BJ (cell line): Measurements from ENCODE around the gene TNS1. TPM values are rescaled to one million over a fixed set of nuclear protein-coding genes. Genes with fewer than 3 reads are reported as not detected.

Experiments
- CTCF ChIA-PET: fragments of 350-600 bp; formaldehyde crosslinking; extraction: SDS; loops from one replicate; lab custom pipeline; 2021; ENCODE audit warnings: antibody characterized with exemption, inconsistent platforms; lab: Yijun Ruan, JAX
- POLR2A ChIA-PET: fragments of 300-600 bp; sonication (Branson Sonifier 250); formaldehyde crosslinking; extraction: SDS; loops from one replicate; lab custom pipeline; 2021; ENCODE audit warnings: antibody characterized with exemption; lab: Charles Lee
- DNase-seq: peaks from one replicate; pipeline ENCODE4 v3.0.0-alpha.2; 2011; ENCODE audit warnings: low read depth
- H3K27me3 ChIP-seq: 2 replicates; pipeline ENCODE4 v1.6.0; 2011; ENCODE audit warnings: low read length; ENCODE audit not compliant: control insufficient read depth, insufficient read depth
- H3K36me3 ChIP-seq: 2 replicates; pipeline ENCODE4 v1.5.1; 2011; ENCODE audit warnings: low read length; ENCODE audit not compliant: control insufficient read depth, insufficient read depth
- H3K4me3 ChIP-seq: 2 replicates; pipeline ENCODE4 v1.5.1; 2011; ENCODE audit warnings: low read depth, mild to moderate bottlenecking, control low read depth, low read length
- CTCF ChIP-seq: IDR thresholded peaks from 2 replicates; pipeline ENCODE4 v1.5.1; 2011; ENCODE audit warnings: low read depth, mild to moderate bottlenecking, control low read depth, inconsistent platforms, low read length, moderate library complexity; ENCODE audit not compliant: insufficient read depth
- polyA plus RNA-seq: library from polyadenylated mRNA; depleted of rRNA; stranded (reverse); fragments of >200 nt; gene quantifications from 2 replicates; pipeline ENCODE4 v1.2.3, GENCODE V29; 2011

Gene TNS1
- polyA plus RNA-seq, 1 experiment, result 35.6 TPM

DNA sequence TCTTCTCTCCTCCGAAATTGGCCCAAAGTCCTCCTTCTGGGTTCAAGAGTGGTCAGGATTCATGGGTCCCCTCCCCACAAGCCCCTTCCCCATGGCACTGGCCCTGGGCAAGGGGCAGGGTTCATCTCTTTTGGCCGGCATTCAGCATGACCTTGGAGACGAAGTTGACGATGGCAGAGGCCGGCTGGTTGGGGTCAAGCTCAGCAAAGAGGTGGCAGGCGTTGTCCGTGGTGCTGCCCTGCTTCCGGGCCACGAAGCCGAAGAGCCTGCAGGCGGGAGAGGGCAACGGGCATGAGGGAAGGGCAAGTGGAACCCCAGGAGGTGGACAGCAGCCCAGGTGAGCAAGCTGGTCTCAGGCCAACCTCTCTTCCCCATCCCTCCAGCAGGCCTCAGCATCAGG, 198.5 kb downstream of the TNS1 start:
- TF ChIP-seq CTCF, result no peak
- ChIA-PET POLR2A (no interaction called here), CTCF (interaction anchor here (1.1 to 3.4 kb wide), 2 partner anchors 9 to 15 kb away, joined by 5 to 9 read pairs; no protein-coding TSS in a partner anchor)
- Histone ChIP-seq H3K4me3 (no peak overlapping the region), H3K36me3 (peaks cover 39% of the 10 kb centered on the region), H3K27me3 (no peaks in the 10 kb centered on the region)
- no peak for DNase-seq

DNA sequence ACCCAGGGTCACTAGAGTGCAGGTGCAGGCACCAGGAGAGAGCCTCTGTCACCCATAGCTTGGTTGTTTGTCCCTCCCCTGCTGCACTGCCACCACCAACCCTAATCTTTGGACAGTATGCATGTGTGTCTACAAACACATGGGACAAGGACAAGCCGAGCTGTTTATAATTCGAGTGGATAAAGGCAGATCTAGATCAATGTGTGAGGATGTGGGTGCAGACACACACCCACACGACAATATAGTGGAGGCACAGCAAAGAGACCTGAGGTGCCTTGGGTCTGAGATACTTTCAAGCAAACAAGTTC, 199.2 kb downstream of the TNS1 start:
- POLR2A ChIA-PET, result no interaction called here
- Histone ChIP-seq H3K36me3 (peaks cover 36% of the 10 kb centered on the region), H3K4me3 (no peak overlapping the region), H3K27me3 (no peaks in the 10 kb centered on the region)
- CTCF ChIA-PET, result interaction anchor here (1.0 to 1.8 kb wide), 3 partner anchors 13 to 96 kb away, joined by 4 to 9 read pairs (median 7); no protein-coding TSS in a partner anchor
- DNase-seq, result no peak
- no peak for TF ChIP-seq CTCF

DNA sequence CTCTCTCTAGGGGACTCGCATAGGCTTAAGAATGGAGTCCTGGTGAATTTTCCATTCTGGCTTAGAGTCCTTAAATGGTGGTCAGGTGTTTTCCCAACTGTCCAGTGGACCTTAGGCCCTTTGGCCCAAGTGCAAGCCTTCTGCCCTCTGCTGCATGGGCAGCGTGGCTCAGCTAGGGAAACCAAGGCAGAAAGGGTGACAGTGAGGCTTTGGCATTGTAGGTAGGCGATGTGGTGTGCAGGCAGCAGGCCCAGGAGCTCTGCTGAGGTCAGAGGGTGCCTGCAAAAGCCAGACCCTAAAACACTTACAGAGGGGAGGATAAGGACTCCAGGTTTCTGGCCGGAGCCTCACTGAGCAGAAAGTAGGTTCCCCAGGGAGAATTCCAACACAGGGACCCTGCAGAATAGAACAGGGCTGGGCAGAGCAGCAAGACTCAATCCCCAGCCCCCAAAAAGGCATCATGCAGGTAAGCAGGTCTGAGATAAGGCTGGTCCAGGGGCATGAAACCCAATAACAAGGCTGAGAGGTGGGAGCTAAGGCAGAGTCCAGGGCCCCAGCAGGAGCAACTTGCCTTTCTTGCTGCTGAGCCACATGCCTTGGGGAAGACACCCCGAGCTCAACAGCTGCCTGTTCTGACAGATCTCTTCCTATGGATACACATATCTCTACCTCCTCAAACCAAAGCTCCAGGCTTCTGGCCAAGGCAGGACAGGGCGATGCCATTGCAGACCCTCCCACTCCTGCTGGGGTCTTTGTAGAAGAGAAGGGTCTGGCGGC, 199.7 kb downstream of the TNS1 start:
- no peak for DNase-seq
- Histone ChIP-seq H3K4me3 (no peak overlapping the region), H3K27me3 (no peaks in the 10 kb centered on the region), H3K36me3 (peaks cover 31% of the 10 kb centered on the region)
- CTCF ChIA-PET, result interaction anchor here (1.0 to 1.8 kb wide), 3 partner anchors 13 to 96 kb away, joined by 4 to 9 read pairs (median 7); no protein-coding TSS in a partner anchor
- POLR2A ChIA-PET, result no interaction called here
- no peak for TF ChIP-seq CTCF

DNA sequence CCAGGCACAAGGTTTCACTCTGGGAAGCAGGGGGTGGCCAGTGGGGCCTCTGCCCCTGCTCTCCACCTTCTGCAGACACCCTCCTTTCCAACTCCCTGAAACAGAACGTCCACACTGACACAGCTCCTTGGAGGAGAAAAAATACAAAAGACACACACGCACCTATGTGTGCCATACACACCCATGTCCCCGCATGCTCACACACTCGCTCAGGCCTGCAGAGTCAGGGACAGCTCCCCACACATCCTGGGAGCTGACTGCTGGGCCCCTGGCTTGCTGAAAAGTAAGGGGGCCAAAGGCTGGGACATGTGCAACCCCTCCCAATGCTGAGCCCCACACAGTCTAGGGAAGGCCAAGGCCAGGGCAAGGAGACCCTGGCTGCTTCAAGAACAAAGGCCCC, 200.5 kb downstream of the TNS1 start:
- TF ChIP-seq CTCF, result no peak
- no peak for DNase-seq
- Histone ChIP-seq H3K36me3 (peaks cover 28% of the 10 kb centered on the region), H3K4me3 (no peak overlapping the region), H3K27me3 (no peaks in the 10 kb centered on the region)
- ChIA-PET CTCF (interaction anchor here (1.2 to 1.9 kb wide), 3 partner anchors 12 to 192 kb away, joined by 3 to 7 read pairs (median 4); no protein-coding TSS in a partner anchor), POLR2A (no interaction called here)

DNA sequence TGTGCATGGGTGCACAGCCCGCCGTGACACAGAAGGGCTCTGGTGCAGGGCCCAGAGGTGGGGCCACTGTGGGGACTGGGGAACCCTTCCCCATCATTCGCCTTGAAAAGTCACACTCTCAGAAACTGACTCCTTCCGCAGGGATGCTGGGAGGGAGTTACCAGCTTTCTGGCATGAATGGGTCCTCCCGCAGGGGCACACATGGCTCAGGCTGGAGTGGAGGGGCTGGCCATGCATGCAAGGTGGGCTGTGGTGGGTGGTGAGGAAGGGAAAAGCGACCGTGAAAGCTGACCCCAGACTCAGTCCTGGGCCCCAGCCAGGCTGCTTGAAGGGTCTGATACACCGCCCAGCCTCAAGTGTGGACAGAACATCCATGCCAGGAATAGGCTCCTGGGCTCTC, 201.1 kb downstream of the TNS1 start:
- TF ChIP-seq CTCF, result no peak
- Histone ChIP-seq H3K27me3 (no peaks in the 10 kb centered on the region), H3K36me3 (peaks cover 25% of the 10 kb centered on the region), H3K4me3 (no peak overlapping the region)
- ChIA-PET POLR2A (no interaction called here), CTCF (interaction anchor here (1.2 to 1.9 kb wide), 3 partner anchors 12 to 192 kb away, joined by 3 to 7 read pairs (median 4); no protein-coding TSS in a partner anchor)
- no peak for DNase-seq
